DND-41 (cell line): ENCODE results near the gene GPR132.

Experiments used
- CTCF ChIP-seq: IDR thresholded peaks from 2 replicates; pipeline ENCODE4 v1.5.1; 2012; ENCODE audit warnings: borderline replicate concordance, low read length, moderate library complexity, mild to moderate bottlenecking; ENCODE audit not compliant: poor library complexity, severe bottlenecking; ENCODE audit errors: extremely low read depth
- EZH2 ChIP-seq: IDR thresholded peaks from 3 replicates; pipeline ENCODE4 v1.6.1; 2012; ENCODE audit warnings: borderline replicate concordance, low read depth, mild to moderate bottlenecking, moderate library complexity, low read length, inconsistent platforms; ENCODE audit not compliant: severe bottlenecking

DNA sequence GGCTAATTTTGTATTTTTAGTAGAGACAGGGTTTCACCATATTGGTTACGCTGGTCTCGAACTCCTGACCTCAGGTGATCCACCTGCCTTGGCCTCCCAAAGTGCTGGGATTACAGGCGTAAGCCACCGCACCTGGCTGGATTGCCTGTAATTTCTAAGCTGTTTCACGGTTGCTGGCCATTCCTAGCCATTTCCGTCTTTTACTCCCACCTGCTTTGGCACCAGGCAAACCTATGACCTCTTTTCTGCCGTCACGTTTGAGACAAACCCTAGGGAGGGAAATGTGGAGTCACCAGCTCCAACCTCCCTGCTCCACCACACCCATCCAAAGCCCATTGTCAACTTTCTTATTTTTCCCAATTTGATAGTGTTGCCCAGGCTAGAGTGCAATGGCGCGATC, 1.2 kb downstream of the GPR132 start:
- no peak for TF ChIP-seq CTCF
- TF ChIP-seq EZH2, result no peak
